ENCODE measurements around the gene ORC4. TPM values are rescaled to one million over a fixed set of nuclear protein-coding genes. Genes with fewer than 3 reads are reported as not detected.
A peak's percentile ranks its signal among the peaks of the same experiment; 100 is the strongest.

Gene ORC4
- total and polyA plus RNA-seq, 2 experiments from 2014 or later: 39.1 to 51.4 TPM

DNA sequence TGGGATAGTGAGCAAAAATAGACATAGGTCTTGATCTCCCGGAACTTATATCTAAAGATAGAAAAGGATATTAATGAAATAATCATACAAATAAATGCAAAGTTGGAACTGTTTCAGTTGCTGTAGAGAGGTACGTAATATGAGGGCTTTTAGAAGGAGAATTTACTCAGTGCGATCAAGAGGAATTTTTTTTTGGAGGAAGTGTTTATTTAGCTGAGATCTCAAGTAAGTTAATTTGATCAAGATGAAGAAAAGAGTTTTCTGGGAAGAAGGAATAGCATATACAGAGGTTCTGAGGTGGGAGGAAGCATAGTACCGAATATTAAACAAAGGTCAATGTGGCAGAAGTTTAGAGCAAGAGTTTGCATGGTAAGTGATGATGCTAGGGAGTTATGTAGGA, 11.7 kb upstream of the ORC4 start:
- no peak overlapping the region for H2AFZ ChIP-seq
- no peak overlapping the region for H3K9ac ChIP-seq
- H3K4me2 ChIP-seq (ENCODE audit: unreplicated experiment): no peak overlapping the region
- H3K27me3 ChIP-seq (replicated peaks; ENCODE audit: insufficient read depth): no peaks in the 10 kb centered on the region
- WGBS, 2 experiments (ENCODE audit: low coverage in 1 of 2, low lambda C conversion rate in 2 of 2, missing lambda C conversion rate in 2 of 2): 85 to 91% methylated on average over 4 of the region's 4 CpGs
- H3K4me3 ChIP-seq: no peak overlapping the region
- H3K36me3 ChIP-seq (ENCODE audit: low read depth): no peaks in the 10 kb centered on the region
- in situ Hi-C loops (cut with MboI): no loop called here
- no peak for DNase-seq
- no peaks in the 10 kb centered on the region for H3K9me3 ChIP-seq (ENCODE audit: low read depth)
- no peaks in the 10 kb centered on the region; the same call in 1 of the 2 replicates for H3F3A ChIP-seq (ENCODE audit: insufficient read depth)
- H3K27ac ChIP-seq: no peak overlapping the region
- H4K20me1 ChIP-seq (ENCODE audit: insufficient read depth): no peaks in the 10 kb centered on the region
- TF ChIP-seq EZH2 (IDR thresholded peaks at IDR 0.05; ENCODE audit: insufficient read depth, poor library complexity, severe bottlenecking) (no peak), EZH2phosphoT487 (IDR thresholded peaks at IDR 0.05; ENCODE audit: insufficient read depth, low read depth) (no peak)
- peaks cover 96% of the 10 kb centered on the region for H3K79me2 ChIP-seq (ENCODE audit: insufficient read depth)
- peaks cover 10% of the 10 kb centered on the region; the same call in 1 of the 2 replicates for H3K4me1 ChIP-seq (ENCODE audit: insufficient read depth)
- no peaks in the 10 kb centered on the region for H3K9me2 ChIP-seq (ENCODE audit: insufficient read depth)

GRCh38 chr2:148031152-148031551, 10.6 kb upstream of the ORC4 start:
- Histone ChIP-seq H4K20me1 (ENCODE audit: insufficient read depth) (no peaks in the 10 kb centered on the region), H2AFZ (no peak overlapping the region), H3K27me3 (replicated peaks; ENCODE audit: insufficient read depth) (no peaks in the 10 kb centered on the region), H3K36me3 (ENCODE audit: low read depth) (no peaks in the 10 kb centered on the region), H3K4me2 (ENCODE audit: unreplicated experiment) (no peak overlapping the region), H3K9me3 (ENCODE audit: low read depth) (no peaks in the 10 kb centered on the region), H3K79me2 (ENCODE audit: insufficient read depth) (peaks cover 98% of the 10 kb centered on the region), H3K4me3 (no peak overlapping the region), H3K9me2 (ENCODE audit: insufficient read depth) (no peaks in the 10 kb centered on the region), H3F3A (ENCODE audit: insufficient read depth) (no peaks in the 10 kb centered on the region), H3K27ac (no peak overlapping the region), H3K4me1 (ENCODE audit: insufficient read depth) (0 out of 2 replicates have a peak, but pooled peaks cover 7% of the 10 kb centered on the region), H3K9ac (no peak overlapping the region)
- in situ Hi-C loops (cut with MboI): no loop called here
- no peak for DNase-seq
- TF ChIP-seq EZH2 (IDR thresholded peaks at IDR 0.05; ENCODE audit: insufficient read depth, poor library complexity, severe bottlenecking): no peak
- no peak for TF ChIP-seq EZH2phosphoT487 (IDR thresholded peaks at IDR 0.05; ENCODE audit: insufficient read depth, low read depth)

DNA sequence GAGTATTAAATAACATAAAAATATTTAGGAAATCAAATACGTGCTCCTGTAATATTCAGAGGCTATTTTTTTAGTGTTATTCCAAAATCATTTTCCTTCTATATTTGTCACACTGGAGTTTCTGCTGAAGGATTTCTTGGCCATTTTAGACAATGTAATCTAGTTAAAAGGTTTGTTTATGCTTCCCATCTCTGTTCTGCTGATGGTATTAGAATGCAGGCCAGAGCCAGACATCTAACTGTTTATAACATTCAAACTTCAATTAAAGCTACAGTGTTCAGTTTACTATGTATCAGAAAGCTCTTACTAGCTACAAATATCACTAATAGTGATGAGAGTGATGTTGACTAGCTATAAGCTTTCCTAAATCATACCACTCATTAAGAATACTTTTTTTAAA, 8.2 kb upstream of the ORC4 start:
- no peak overlapping the region for H3K4me3 ChIP-seq
- no peak overlapping the region for H3K9ac ChIP-seq
- H3K27ac ChIP-seq: no peak overlapping the region
- H3K79me2 ChIP-seq (ENCODE audit: insufficient read depth): peaks cover 100% of the 10 kb centered on the region
- WGBS, 2 experiments (ENCODE audit: low coverage in 1 of 2, low lambda C conversion rate in 2 of 2, missing lambda C conversion rate in 2 of 2): 95 to 100% methylated on average over 1 of the region's 1 CpG
- in situ Hi-C loops (cut with MboI): no loop called here
- no peaks in the 10 kb centered on the region for H3K27me3 ChIP-seq (replicated peaks; ENCODE audit: insufficient read depth)
- no peak for TF ChIP-seq EZH2phosphoT487 (IDR thresholded peaks at IDR 0.05; ENCODE audit: insufficient read depth, low read depth)
- TF ChIP-seq EZH2 (IDR thresholded peaks at IDR 0.05; ENCODE audit: insufficient read depth, poor library complexity, severe bottlenecking): no peak
- H3K4me1 ChIP-seq (ENCODE audit: insufficient read depth): peaks cover 15% of the 10 kb centered on the region; the same call in 1 of the 2 replicates
- no peaks in the 10 kb centered on the region for H3K9me2 ChIP-seq (ENCODE audit: insufficient read depth)
- H3K36me3 ChIP-seq (ENCODE audit: low read depth): peaks cover 4% of the 10 kb centered on the region; the same call in 1 of the 2 replicates
- no peaks in the 10 kb centered on the region for H3K9me3 ChIP-seq (ENCODE audit: low read depth)
- H2AFZ ChIP-seq: no peak overlapping the region
- no peak overlapping the region for H3K4me2 ChIP-seq (ENCODE audit: unreplicated experiment)
- no peak for DNase-seq
- no peaks in the 10 kb centered on the region for H4K20me1 ChIP-seq (ENCODE audit: insufficient read depth)
- H3F3A ChIP-seq (ENCODE audit: insufficient read depth): no peaks in the 10 kb centered on the region

DNA sequence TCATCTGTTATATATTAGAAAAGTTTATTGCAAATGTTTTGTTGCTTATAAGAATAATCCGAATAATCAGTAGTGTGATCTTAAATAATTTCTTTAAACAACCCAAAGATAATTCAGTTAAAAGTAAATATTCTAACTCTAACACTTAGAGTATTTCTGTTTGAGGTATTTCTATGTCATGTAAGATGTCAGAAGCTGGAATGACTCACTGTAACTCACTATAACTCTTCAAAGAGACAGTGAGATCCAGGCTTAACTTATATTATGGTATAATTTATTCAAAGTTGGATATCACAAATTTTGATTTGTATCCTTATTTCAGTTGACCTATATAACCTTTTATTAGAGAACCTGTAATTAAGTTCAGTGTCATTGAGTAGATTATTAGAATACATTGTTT, 7.3 kb upstream of the ORC4 start:
- H3F3A ChIP-seq (ENCODE audit: insufficient read depth): no peaks in the 10 kb centered on the region
- in situ Hi-C loops (cut with MboI): no loop called here
- no peak overlapping the region for H2AFZ ChIP-seq
- peaks cover 100% of the 10 kb centered on the region for H3K79me2 ChIP-seq (ENCODE audit: insufficient read depth)
- no peak overlapping the region for H3K4me3 ChIP-seq
- no peak for TF ChIP-seq EZH2 (IDR thresholded peaks at IDR 0.05; ENCODE audit: insufficient read depth, poor library complexity, severe bottlenecking)
- no peak for TF ChIP-seq EZH2phosphoT487 (IDR thresholded peaks at IDR 0.05; ENCODE audit: insufficient read depth, low read depth)
- no peaks in the 10 kb centered on the region for H3K9me3 ChIP-seq (ENCODE audit: low read depth)
- H3K27ac ChIP-seq: no peak overlapping the region
- no peaks in the 10 kb centered on the region for H4K20me1 ChIP-seq (ENCODE audit: insufficient read depth)
- peaks cover 24% of the 10 kb centered on the region for H3K4me1 ChIP-seq (ENCODE audit: insufficient read depth)
- peaks cover 4% of the 10 kb centered on the region; the same call in 1 of the 2 replicates for H3K36me3 ChIP-seq (ENCODE audit: low read depth)
- peak; percentile 52 for DNase-seq
- no peaks in the 10 kb centered on the region for H3K27me3 ChIP-seq (replicated peaks; ENCODE audit: insufficient read depth)
- no peak overlapping the region for H3K9ac ChIP-seq
- H3K4me2 ChIP-seq (ENCODE audit: unreplicated experiment): no peak overlapping the region
- 88 to 90% methylated on average over 1 of the region's 1 CpG for WGBS, 2 experiments (ENCODE audit: low coverage in 1 of 2, low lambda C conversion rate in 2 of 2, missing lambda C conversion rate in 2 of 2)
- H3K9me2 ChIP-seq (ENCODE audit: insufficient read depth): no peaks in the 10 kb centered on the region

- H3F3A ChIP-seq (ENCODE audit: insufficient read depth): no peaks in the 10 kb centered on the region
- peaks cover 100% of the 10 kb centered on the region for H3K79me2 ChIP-seq (ENCODE audit: insufficient read depth)
- no peaks in the 10 kb centered on the region for H3K27me3 ChIP-seq (replicated peaks; ENCODE audit: insufficient read depth)
- 96 to 97% methylated on average over 2 of the region's 2 CpGs for WGBS, 2 experiments (ENCODE audit: low coverage in 1 of 2, low lambda C conversion rate in 2 of 2, missing lambda C conversion rate in 2 of 2)
- no peak for TF ChIP-seq EZH2 (IDR thresholded peaks at IDR 0.05; ENCODE audit: insufficient read depth, poor library complexity, severe bottlenecking)
- TF ChIP-seq EZH2phosphoT487 (IDR thresholded peaks at IDR 0.05; ENCODE audit: insufficient read depth, low read depth): no peak
- no peak overlapping the region for H3K4me2 ChIP-seq (ENCODE audit: unreplicated experiment)
- in situ Hi-C loops (cut with MboI): no loop called here
- H3K4me3 ChIP-seq: no peak overlapping the region
- H4K20me1 ChIP-seq (ENCODE audit: insufficient read depth): no peaks in the 10 kb centered on the region
- no peak overlapping the region for H2AFZ ChIP-seq
- peaks cover 28% of the 10 kb centered on the region for H3K4me1 ChIP-seq (ENCODE audit: insufficient read depth)
- H3K36me3 ChIP-seq (ENCODE audit: low read depth): peaks cover 4% of the 10 kb centered on the region; the same call in 1 of the 2 replicates
- H3K27ac ChIP-seq: no peak overlapping the region
- no peak for DNase-seq
- no peaks in the 10 kb centered on the region for H3K9me3 ChIP-seq (ENCODE audit: low read depth)
- no peak overlapping the region for H3K9ac ChIP-seq
- no peaks in the 10 kb centered on the region for H3K9me2 ChIP-seq (ENCODE audit: insufficient read depth)
Observed at GRCh38 chr2:148026573-148026972, 6.0 kb upstream of the ORC4 start.
